GM21576 (cell line): Measurements from ENCODE around the gene SLC25A38.

Experiments
- ATAC-seq: cut with Tn5 transposase; IDR thresholded peaks from one replicate; pipeline ENCODE4 v1.9.1; 2021; ENCODE audit warnings: mild to moderate bottlenecking, moderate library complexity; ENCODE audit not compliant: unreplicated experiment

Gene SLC25A38

GRCh38 chr3:39432342-39432741 lies 49.2 kb downstream of the SLC25A38 start:
- ATAC-seq = no peak

GRCh38 chr3:39433642-39434041 lies 50.5 kb downstream of the SLC25A38 start:
- no peak for ATAC-seq

DNA sequence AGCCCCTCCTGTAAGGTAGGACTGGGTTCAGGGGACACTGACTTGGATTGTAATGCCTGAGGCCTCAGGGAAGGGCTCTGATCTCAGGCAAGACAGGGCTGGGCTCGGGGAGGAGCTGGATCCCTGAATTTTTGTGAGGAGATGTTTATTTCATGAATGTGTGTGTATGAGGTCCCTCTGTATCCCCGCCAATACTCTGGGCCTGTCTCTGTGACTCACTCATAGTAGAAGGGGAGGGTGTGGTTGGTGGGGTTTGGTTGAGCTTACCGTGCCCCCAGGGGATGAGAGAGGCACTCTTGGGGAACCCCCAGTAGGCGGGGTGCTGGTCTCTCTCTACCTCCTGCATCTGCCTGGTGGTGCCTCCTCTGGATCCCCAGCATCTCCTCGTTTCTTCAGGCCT lies 51.4 kb downstream of the SLC25A38 start:
- ATAC-seq = peak; percentile 64

- ATAC-seq = no peak
Measured at GRCh38 chr3:39435006-39435748, 52.0 kb downstream of the SLC25A38 start.

DNA sequence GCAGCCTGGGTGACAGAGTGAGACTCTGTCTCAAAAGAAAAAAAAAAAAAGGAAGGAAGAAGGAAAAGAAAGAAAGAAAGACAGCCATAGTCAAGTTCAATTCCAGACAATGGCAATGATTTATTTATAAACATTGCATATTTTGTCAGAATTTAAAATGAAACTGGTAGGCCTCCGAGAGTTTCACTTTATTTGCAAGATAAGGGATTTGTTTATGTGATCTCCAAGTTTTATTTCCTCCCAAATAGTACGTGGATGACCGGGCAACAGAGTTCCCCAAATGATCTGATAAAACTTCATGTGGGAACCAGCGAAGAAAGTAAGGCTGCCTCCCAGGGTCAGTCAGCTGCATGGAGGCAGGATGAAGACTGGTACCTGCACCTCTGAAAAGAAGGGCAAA lies 55.7 kb downstream of the SLC25A38 start:
- no peak for ATAC-seq

- no peak for ATAC-seq
Measured at GRCh38 chr3:39440316-39440715, 57.1 kb downstream of the SLC25A38 start.

DNA sequence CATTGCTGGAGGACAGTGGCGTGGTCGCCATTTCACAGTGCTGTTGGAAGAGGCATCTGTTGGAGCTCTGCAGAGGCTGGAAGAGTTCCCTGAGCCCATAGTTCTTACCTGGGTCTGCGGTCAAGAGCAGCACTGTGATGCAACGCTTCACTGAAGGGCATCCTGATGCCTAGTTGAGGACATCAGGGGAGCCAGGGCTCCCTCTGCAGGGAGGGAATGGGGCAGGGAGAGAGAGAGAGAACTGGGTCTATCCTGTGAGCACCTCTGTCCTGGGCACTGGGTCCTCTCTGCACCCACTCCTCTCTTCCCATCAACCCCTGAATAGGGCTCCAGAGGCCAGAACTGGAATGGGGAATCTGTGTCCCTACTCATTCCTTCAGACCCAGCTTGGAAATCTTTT lies 60.4 kb downstream of the SLC25A38 start:
- ATAC-seq = no peak

DNA sequence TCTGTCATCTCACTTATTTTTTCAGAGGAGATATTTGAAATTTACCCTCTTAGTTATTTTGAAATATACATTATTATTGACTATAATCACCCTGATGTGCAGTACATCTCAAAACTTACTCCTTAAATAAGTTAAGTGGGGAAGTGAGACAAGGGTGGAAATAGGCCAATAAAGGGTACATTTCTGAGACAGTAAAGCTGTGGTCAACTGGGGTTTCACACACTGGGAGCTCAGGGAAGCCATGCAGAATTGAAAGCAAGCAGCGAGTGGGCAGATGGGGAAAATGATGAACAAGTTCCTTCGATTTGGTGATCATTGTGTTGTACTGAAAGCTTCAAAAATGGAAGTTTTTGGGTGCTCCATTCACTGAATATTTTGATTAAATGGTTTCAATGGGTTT lies 62.8 kb downstream of the SLC25A38 start:
- ATAC-seq = no peak

DNA sequence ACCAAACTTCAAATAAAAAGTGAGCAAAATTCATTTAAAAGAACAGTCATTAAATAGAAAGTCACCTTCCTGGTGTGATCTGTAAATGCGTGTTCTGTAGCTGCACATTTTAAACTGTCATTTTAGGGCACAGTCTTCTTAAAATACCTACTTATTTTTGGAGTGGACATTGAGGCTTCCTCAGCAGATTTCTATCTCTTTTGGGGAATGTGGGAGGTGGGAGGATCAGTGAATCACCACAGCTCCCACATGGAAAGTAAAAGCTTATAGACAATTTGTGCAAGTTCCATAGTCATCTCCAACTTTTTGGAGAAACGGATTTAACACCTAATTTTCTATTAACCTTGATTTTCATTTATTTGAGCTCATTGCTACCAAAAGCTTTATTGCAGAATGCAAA lies 63.3 kb downstream of the SLC25A38 start:
- no peak for ATAC-seq
